Spleen (tissue), 7 donors: ENCODE results near the gene FREM3.

Experiments
- CTCF ChIP-seq, 11 experiments: fragments of 200-600 bp in 7 of 11; fragments of 450-650 bp in 4 of 11; sonication (generic) in 4 of 11; IDR thresholded peaks in 8 of 11; conservative IDR thresholded peaks in 3 of 11; 1 replicate in 7 of 11; 2 replicates in 4 of 11; pipeline versions ENCODE4 v1.4.0 to v1.8.0; 2016 to 2021; ENCODE audit warnings: antibody characterized with exemption in 11 of 11, inconsistent platforms in 4 of 11, mild to moderate bottlenecking in 1 of 11
- POLR2AphosphoS5 ChIP-seq, 3 donors: sonication (generic); formaldehyde crosslinking; IDR thresholded peaks; one replicate each; pipeline ENCODE4 v1.5.1; 2017; ENCODE audit warnings: antibody characterized with exemption in 3 of 3
- donor health status: DM: no; HTN: no; CAD: no; lungs with moderate emphysema.
- donor health status: DM: no; HTN: no; CAD: no.
- donor health status: DM: no; HTN: no; CAD: no.

GRCh38 chr4:143599827-143600226 lies 100.6 kb downstream of the FREM3 start:
- TF ChIP-seq CTCF (IDR thresholded peaks at IDR 0.05 in 8 of 11, conservative IDR thresholded peaks at IDR 0.05 in 3 of 11) (no peak), POLR2AphosphoS5 (IDR thresholded peaks at IDR 0.05) (no peak)
